SHP77 treated with DMSO at 0.1 percent for 48 hours (cell line): ENCODE data around the gene PSMB2.
"Not testable (repeated sequence)": the region's sequence is repeated elsewhere in the genome, so short reads cannot be mapped to it uniquely, and the experiment has no call there.

Experiments used
- DNase-seq: peaks from one replicate; lab custom pipeline; 2025; lab: John Stamatoyannopoulos, UW

The PSMB2 gene

GRCh38 chr1:35641233-35641866 lies at the start of gene PSMB2:
Gene PSMB2, minus strand, starts transcription at chr1:35641526. Its CDS starts 94 bp downstream, at chr1:35641432.
- DNase-seq = peak; percentile 91

GRCh38 chr1:35691080-35691479 lies 49.8 kb upstream of the PSMB2 start:
- no peak for DNase-seq

- DNase-seq = not testable (repeated sequence)
Measured at GRCh38 chr1:35690103-35690502, 48.8 kb upstream of the PSMB2 start.

- DNase-seq = no peak
Measured at GRCh38 chr1:35688161-35688560, 46.8 kb upstream of the PSMB2 start.

GRCh38 chr1:35683012-35683411 lies 41.7 kb upstream of the PSMB2 start:
- DNase-seq = no peak

GRCh38 chr1:35680271-35680670 lies 38.9 kb upstream of the PSMB2 start:
- no peak for DNase-seq

GRCh38 chr1:35675773-35676172 lies 34.4 kb upstream of the PSMB2 start:
- no peak for DNase-seq

- no peak for DNase-seq
Measured at GRCh38 chr1:35674111-35674510, 32.8 kb upstream of the PSMB2 start.

GRCh38 chr1:35672116-35672515 lies 30.8 kb upstream of the PSMB2 start:
- DNase-seq = no peak

- DNase-seq = no peak
Measured at GRCh38 chr1:35668506-35668905, 27.2 kb upstream of the PSMB2 start.

- no peak for DNase-seq
Measured at GRCh38 chr1:35666916-35667315, 25.6 kb upstream of the PSMB2 start.

GRCh38 chr1:35666216-35666615 lies 24.9 kb upstream of the PSMB2 start:
- DNase-seq = no peak

- no peak for DNase-seq
Measured at GRCh38 chr1:35663434-35663833, 22.1 kb upstream of the PSMB2 start.

- DNase-seq = no peak
Measured at GRCh38 chr1:35661474-35661795, 20.1 kb upstream of the PSMB2 start.

- no peak for DNase-seq
Measured at GRCh38 chr1:35660581-35661473, 19.5 kb upstream of the PSMB2 start.

- no peak for DNase-seq
Measured at GRCh38 chr1:35659589-35659988, 18.3 kb upstream of the PSMB2 start.

- DNase-seq = no peak
Measured at GRCh38 chr1:35657851-35658250, 16.5 kb upstream of the PSMB2 start.

GRCh38 chr1:35656863-35657232 lies 15.5 kb upstream of the PSMB2 start:
- DNase-seq = no peak

GRCh38 chr1:35656148-35656862 lies 15.0 kb upstream of the PSMB2 start:
- DNase-seq = no peak

- DNase-seq = no peak
Measured at GRCh38 chr1:35655196-35655595, 13.9 kb upstream of the PSMB2 start.

GRCh38 chr1:35650416-35650815 lies 9.1 kb upstream of the PSMB2 start:
- DNase-seq = peak; percentile 30

- no peak for DNase-seq
Measured at GRCh38 chr1:35646043-35646442, 4.7 kb upstream of the PSMB2 start.

- peak; percentile 3 for DNase-seq
Measured at GRCh38 chr1:35644204-35644603, 2.9 kb upstream of the PSMB2 start.
